K562 (cell line): ENCODE results near the gene RHOT1. TPM values are rescaled to one million over a fixed set of nuclear protein-coding genes. Genes with fewer than 3 reads are reported as not detected.

ENCODE experiments used
- ATAC-seq: fragments of 200-7000 bp; cut with Tn5 transposase; 3 replicates; pipeline ENCODE4 v1.9.1; 2020; ENCODE audit warnings: moderate library complexity
- BruUV-seq: library from RNA; stranded (reverse); fragments of 400-500 nt; replicated peaks from 2 replicates; lab custom pipeline; 2021; lab: Mats Ljungman, UMichigan
- CTCF ChIA-PET: fragments of 300-600 bp; formaldehyde crosslinking; extraction: SDS; loops from one replicate; lab custom pipeline; 2021; ENCODE audit warnings: low intra/inter-chr PET ratio; lab: Yijun Ruan, JAX
- POLR2A ChIA-PET: fragments of 300-600, 350-650 bp; sonication (Branson Sonifier 250); formaldehyde crosslinking; extraction: SDS; loops from one replicate; lab custom pipeline; 2021; ENCODE audit warnings: antibody characterized with exemption, inconsistent platforms; lab: Yijun Ruan, JAX
- DNase-seq, 4 experiments: peaks; one replicate each; pipeline versions ENCODE4 v3.0.0 to v3.0.0-alpha.2; 2011 to 2018; ENCODE audit warnings: low spot score in 3 of 4, mixed read lengths in 3 of 4; ENCODE audit errors: extremely low read depth in 1 of 4
- FAIRE-seq: peaks from 2 replicates; lab custom pipeline; 2011; peaks lifted over from hg19 to GRCh38; lab: Jason Lieb, UNC
- H2AFZ ChIP-seq: 2 replicates; pipeline ENCODE4 v1.6.0; 2011; ENCODE audit warnings: low read depth, low read length, control low read depth, inconsistent platforms
- H3K27ac ChIP-seq: fragments of 200-600 bp; 3 replicates; pipeline ENCODE4 v1.8.0; 2011; ENCODE audit warnings: low read depth, mild to moderate bottlenecking, control low read depth, inconsistent platforms, low read length, moderate library complexity, mixed read lengths; ENCODE audit errors: extremely low read depth
- H3K27me3 ChIP-seq, 2 experiments: fragments of 300-600 bp in 1 of 2; 2 replicates in 1 of 2; 3 replicates in 1 of 2; pipeline versions ENCODE4 v1.6.0 to v1.8.0; 2011; ENCODE audit warnings: inconsistent platforms in 2 of 2, low read length in 2 of 2, mild to moderate bottlenecking in 1 of 2, mixed read lengths in 1 of 2, moderate library complexity in 1 of 2; ENCODE audit not compliant: control insufficient read depth in 2 of 2, insufficient read depth in 2 of 2
- H3K36me3 ChIP-seq: fragments of 300-600 bp; 3 replicates; pipeline ENCODE4 v1.8.0; 2011; ENCODE audit warnings: mild to moderate bottlenecking, low read length, inconsistent platforms; ENCODE audit not compliant: control insufficient read depth, insufficient read depth
- H3K4me1 ChIP-seq, 2 experiments: fragments of 200-600 bp in 1 of 2; replicated peaks in 1 of 2; 2 replicates in 1 of 2; 3 replicates in 1 of 2; pipeline versions ENCODE4 v1.5.1 to v1.8.0; 2011; ENCODE audit warnings: inconsistent platforms in 2 of 2, low read length in 2 of 2, mild to moderate bottlenecking in 1 of 2, mixed read lengths in 1 of 2, moderate library complexity in 1 of 2; ENCODE audit not compliant: control insufficient read depth in 2 of 2, insufficient read depth in 2 of 2
- H3K4me2 ChIP-seq: 2 replicates; pipeline ENCODE4 v1.6.1; 2011; ENCODE audit warnings: low read length, control low read depth, inconsistent platforms, mixed read lengths; ENCODE audit not compliant: insufficient read depth
- H3K4me3 ChIP-seq: fragments of 200-600 bp; sonication (generic), shearing (Covaris generic); 2 replicates; pipeline ENCODE4 v1.5.1; 2016; ENCODE audit warnings: control low read depth, inconsistent platforms
- H3K79me2 ChIP-seq: fragments of 200-600 bp; 3 replicates; pipeline ENCODE4 v1.8.0; 2011; ENCODE audit warnings: low read length, inconsistent platforms; ENCODE audit not compliant: control insufficient read depth, insufficient read depth
- H3K9ac ChIP-seq, 2 experiments: 2 replicates each; pipeline versions ENCODE4 v1.6.0 to v1.6.1; 2011; ENCODE audit warnings: low read depth in 2 of 2, low read length in 2 of 2, control low read depth in 1 of 2, inconsistent platforms in 1 of 2, mild to moderate bottlenecking in 1 of 2, mixed read lengths in 1 of 2; ENCODE audit not compliant: insufficient read depth in 1 of 2
- H3K9me1 ChIP-seq: one replicate; pipeline ENCODE4 v1.6.0; 2011; ENCODE audit warnings: inconsistent platforms, mild to moderate bottlenecking, low read length, moderate library complexity; ENCODE audit not compliant: control insufficient read depth, insufficient read depth
- H3K9me3 ChIP-seq: replicated peaks from 2 replicates; pipeline ENCODE4 v1.5.1; 2011; ENCODE audit warnings: low read depth, low read length, inconsistent platforms; ENCODE audit not compliant: control insufficient read depth, insufficient read depth
- H4K20me1 ChIP-seq: replicated peaks from 2 replicates; pipeline ENCODE4 v1.6.1; 2011; ENCODE audit warnings: low read length, inconsistent platforms, mixed read lengths; ENCODE audit not compliant: control insufficient read depth, insufficient read depth
- CHD4 ChIP-seq: fragments of 200-600 bp; sonication (generic); IDR thresholded peaks from 3 replicates; pipeline ENCODE4 v1.6.1; 2012; ENCODE audit warnings: low read depth, mild to moderate bottlenecking, mixed read lengths, low read length, inconsistent platforms; ENCODE audit not compliant: insufficient read depth, insufficient replicate concordance, poor library complexity, severe bottlenecking
- CSDE1 ChIP-seq, 2 experiments: fragments of 450-650 bp; IDR thresholded peaks; 2 replicates each; pipeline ENCODE4 v1.6.1; 2016; ENCODE audit warnings: mild to moderate bottlenecking in 1 of 2
- PHB ChIP-seq: fragments of 250-450 bp; sonication (Bioruptor Pico); IDR thresholded peaks from 2 replicates; pipeline ENCODE4 v1.5.0; 2021
- PML ChIP-seq: IDR thresholded peaks from 2 replicates; pipeline ENCODE4 v1.6.1; 2012; ENCODE audit warnings: low read length, inconsistent platforms
- SFPQ ChIP-seq: fragments of 200-400 bp; formaldehyde crosslinking; IDR thresholded peaks from 2 replicates; pipeline ENCODE4 v1.6.1; 2017; ENCODE audit warnings: mild to moderate bottlenecking, low read depth, low read length, moderate library complexity
- TAF9B ChIP-seq: fragments of 450-650 bp; IDR thresholded peaks from 2 replicates; pipeline ENCODE4 v1.6.1; 2018; ENCODE audit warnings: mild to moderate bottlenecking; ENCODE audit not compliant: partially characterized antibody
- ZFP30 ChIP-seq: fragments of 250-450 bp; sonication (Bioruptor Pico); IDR thresholded peaks from 2 replicates; pipeline ENCODE4 v1.8.0; 2022; ENCODE audit warnings: moderate library complexity, mild to moderate bottlenecking, inconsistent platforms, borderline replicate concordance
- WGBS: fragments of 100-300 bp; shearing (Covaris generic); methylation state at CpG from one replicate; pipeline ENCODE4 v1.1.6; 2016; ENCODE audit warnings: low coverage, mixed read lengths; ENCODE audit not compliant: insufficient coverage; ENCODE audit errors: missing lambda C conversion rate; 5-methylcytosine and 5-hydroxymethylcytosine counted together
- in situ Hi-C: fragments of 300-500 bp; cut with MboI; formaldehyde crosslinking; loops from 4 replicates; pipeline ENCODE4 v1.15.0; 2018; ENCODE audit warnings: inconsistent platforms, mixed read lengths
- intact Hi-C: fragments of 100-400 bp; cut with micrococcal nuclease; formaldehyde crosslinking; loops from 2 replicates; pipeline ENCODE4 v1.14.2; 2022
- polyA plus RNA-seq, 8 experiments: library from polyadenylated mRNA; depleted of rRNA in 4 of 8; stranded (reverse) in 5 of 8; unstranded in 3 of 8; fragments of >200 nt; fragmentation: Nextera tagmentation in 2 of 8; fragmentation: Illumina TruSeq in 1 of 8; extraction: Ambion mirVana in 2 of 8; extraction: Trizol in 1 of 8; gene quantifications; 2 replicates each; pipeline versions ENCODE4 v1.2.1 to v1.2.3, GENCODE V29; 2011 to 2014; ENCODE audit warnings: inconsistent platforms in 1 of 8, missing spikeins in 1 of 8
- total RNA-seq, 7 experiments: library from RNA; depleted of rRNA in 6 of 7; stranded (reverse); fragments of >200 nt in 6 of 7; fragmentation: Illumina TruSeq in 2 of 7; extraction: Trizol in 2 of 7; gene quantifications; 2 replicates each; pipeline versions ENCODE4 v1.2.1 to v1.2.3, GENCODE V29; 2011 to 2021; ENCODE audit warnings: low replicate concordance in 1 of 7

The RHOT1 gene
- total and polyA plus RNA-seq, 9 of the 15 experiments (the other 6 are each of a cell fraction or from before 2014, with no cell fraction given): 23.0 to 101 (median 32.2) TPM

DNA sequence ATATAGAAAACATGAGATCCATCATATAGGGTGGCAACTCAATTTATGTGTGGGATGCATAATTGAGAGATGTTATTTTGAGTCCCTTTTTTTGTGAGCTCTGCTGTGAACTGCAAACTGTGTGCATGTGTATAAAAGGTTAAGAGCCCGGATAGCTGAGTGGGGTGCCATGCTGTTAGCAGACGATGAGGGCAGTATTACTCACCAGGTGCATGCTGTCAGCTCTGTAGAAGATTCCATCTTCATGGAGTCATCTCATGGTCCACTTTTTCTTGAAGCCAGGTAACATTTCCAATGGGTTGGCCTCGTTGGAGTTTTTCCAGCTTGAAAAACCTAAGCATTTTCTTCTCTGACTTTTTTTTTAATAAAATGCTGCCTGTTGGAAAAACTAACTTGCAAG lies 80.3 kb downstream of the RHOT1 start:
- H3K27me3 ChIP-seq: no peaks in the 10 kb centered on the region
- no peak overlapping the region for H3K27ac ChIP-seq
- H3K4me2 ChIP-seq: no peak overlapping the region
- FAIRE-seq (no peak), DNase-seq (no peak), ATAC-seq (no peak)
- H3K4me1 ChIP-seq: no peaks in the 10 kb centered on the region
- ChIA-PET CTCF (no interaction called here), POLR2A (interaction anchor here (0.5 kb wide), 1 partner anchor 22 kb away, joined by 3 read pairs; no protein-coding TSS in a partner anchor)
- no peaks in the 10 kb centered on the region for H3K9me3 ChIP-seq
- intact Hi-C loops (no loop called here), in situ Hi-C loops (no loop called here)
- WGBS: 38% methylated on average over 3 of the region's 3 CpGs
- TF ChIP-seq ZFP30 (CRISPR knock-in tag) (no peak), PHB (CRISPR knock-in tag) (no peak), TAF9B (no peak), CSDE1 (IDR thresholded peaks at IDR 0.05) (no peak), PML (no peak), CHD4 (no peak), SFPQ (no peak)
- no peak overlapping the region for H3K4me3 ChIP-seq
- BruUV-seq: no TSS peak
- H2AFZ ChIP-seq: no peak overlapping the region
- no peaks in the 10 kb centered on the region for H3K9me1 ChIP-seq
- H3K79me2 ChIP-seq: no peaks in the 10 kb centered on the region
- peaks cover 13% of the 10 kb centered on the region; the same call in 2 of the 3 replicates for H3K36me3 ChIP-seq
- no peak overlapping the region for H3K9ac ChIP-seq
- H4K20me1 ChIP-seq: no peaks in the 10 kb centered on the region
